Measurements from ENCODE around the gene RPRD2. TPM values are rescaled to one million over a fixed set of nuclear protein-coding genes. Genes with fewer than 3 reads are reported as not detected.

The RPRD2 gene
- total RNA-seq, 4 donors from 2014 or later = 26.1 to 39.9 (median 31.6) TPM

- intact Hi-C loops (cut with DNase I) = no loop called here
Measured at GRCh38 chr1:150514913-150515327, 151.0 kb downstream of the RPRD2 start.

GRCh38 chr1:150515328-150516049 lies 151.5 kb downstream of the RPRD2 start, which contains the start of gene FALEC:
Gene FALEC, plus strand, starts transcription at chr1:150515752.
- TF ChIP-seq POLR2A (IDR thresholded peaks at IDR 0.05) = peak in 1 of 2 donors; percentile 60
- peak in 2 of 6 experiments; percentile 5 to 9 for TF ChIP-seq CTCF (IDR thresholded peaks at IDR 0.05)
- peak within 1 kb of the TSS; percentile 60 to 81 (median 77) for H3K27ac ChIP-seq

More at GRCh38 chr1:150514913-150515327, 151.0 kb downstream of the RPRD2 start:
- no peak for DNase-seq
- Histone ChIP-seq H3K27ac (peak overlapping the region; percentile 60 to 81 (median 77)), H3K9me3 (no peaks in the 10 kb centered on the region), H3K27me3 (no peaks in the 10 kb centered on the region), H3K4me1 (peaks cover 0 to 4% of the 10 kb centered on the region in 2 donors), H3K4me3 (replicated peaks in 1 of 3) (peak overlapping the region; percentile 3 to 52 (median 29)), H3K36me3 (no peaks in the 10 kb centered on the region)
- WGBS, 2 donors = 21 to 30% methylated on average over 21 of the region's 21 CpGs
- TF ChIP-seq POLR2A (IDR thresholded peaks at IDR 0.05) (no peak), CTCF (IDR thresholded peaks at IDR 0.05) (peak in 1 of 6 experiments; percentile 28)

GRCh38 chr1:150516050-150516591 lies 152.2 kb downstream of the RPRD2 start:
- WGBS, 2 donors = 7 to 11% methylated on average over 19 of the region's 19 CpGs
- no peaks in the 10 kb centered on the region for H3K27me3 ChIP-seq
- peak overlapping the region; percentile 3 to 30 (median 29) for H3K4me3 ChIP-seq (replicated peaks in 1 of 3)
- no peaks in the 10 kb centered on the region for H3K9me3 ChIP-seq
- intact Hi-C loops (cut with DNase I) = no loop called here
- TF ChIP-seq CTCF (IDR thresholded peaks at IDR 0.05) (peak in 1 of 6 experiments; percentile 4), POLR2A (IDR thresholded peaks at IDR 0.05) (no peak)
- H3K4me1 ChIP-seq = peaks cover 0 to 4% of the 10 kb centered on the region in 2 donors
- peak overlapping the region; percentile 5 to 81 (median 51) for H3K27ac ChIP-seq
- H3K36me3 ChIP-seq = no peaks in the 10 kb centered on the region
- no peak for DNase-seq

More at GRCh38 chr1:150515328-150516049, 151.5 kb downstream of the RPRD2 start, which contains the start of gene FALEC:
- peak within 1 kb of the TSS; percentile 3 to 52 (median 29) for H3K4me3 ChIP-seq (replicated peaks in 1 of 3)
- intact Hi-C loops (cut with DNase I) = no loop called here
- no peaks in the 10 kb centered on the region for H3K36me3 ChIP-seq
- 1 to 2% methylated on average over 30 to 39 of the region's 54 CpGs for WGBS, 2 donors
- H3K9me3 ChIP-seq = no peaks in the 10 kb centered on the region
- peaks cover 0 to 4% of the 10 kb centered on the region in 2 donors for H3K4me1 ChIP-seq
- no peaks in the 10 kb centered on the region for H3K27me3 ChIP-seq
- peak; percentile 97 for DNase-seq

GRCh38 chr1:150516616-150517015 lies 152.7 kb downstream of the RPRD2 start:
- Histone ChIP-seq H3K4me3 (replicated peaks in 1 of 3) (no peak overlapping the region), H3K27me3 (no peaks in the 10 kb centered on the region), H3K4me1 (peaks cover 0 to 4% of the 10 kb centered on the region in 2 donors), H3K36me3 (no peaks in the 10 kb centered on the region), H3K27ac (no peak overlapping the region), H3K9me3 (no peaks in the 10 kb centered on the region)
- no peak for DNase-seq
- no peak for TF ChIP-seq CTCF (IDR thresholded peaks at IDR 0.05)
- no peak for TF ChIP-seq POLR2A (IDR thresholded peaks at IDR 0.05)
- intact Hi-C loops (cut with DNase I) = no loop called here
- WGBS, 2 donors = 67 to 75% methylated on average over 4 of the region's 4 CpGs
